RWPE1 (cell line): ENCODE data around the gene GPR152.
A peak's percentile ranks its signal among the peaks of the same experiment; 100 is the strongest.
"Not testable (repeated sequence)": the region's sequence is repeated elsewhere in the genome, so short reads cannot be mapped to it uniquely, and the experiment has no call there.

Source experiments
- CTCF ChIA-PET: fragments of 350-600 bp; sonication (Branson Sonifier 250); formaldehyde crosslinking; extraction: SDS; loops from one replicate; lab custom pipeline; 2021; lab: Yijun Ruan, JAX
- POLR2A ChIA-PET: fragments of 400-600 bp; formaldehyde crosslinking; extraction: SDS; loops from one replicate; lab custom pipeline; 2020; ENCODE audit warnings: antibody characterized with exemption; ENCODE audit not compliant: low non-redundant PET; lab: Yijun Ruan, JAX
- DNase-seq: peaks from one replicate; pipeline ENCODE4 v3.0.0; 2012; ENCODE audit warnings: low spot score
- H3K27ac ChIP-seq: fragments of 450-650 bp; 2 replicates; pipeline ENCODE4 v1.5.1; 2017
- TF ChIP-seq, protein P1 (sequence below): fragments of 450-650 bp; conservative IDR thresholded peaks from 2 replicates; pipeline ENCODE4 v1.5.1; 2017; ENCODE audit warnings: low read depth, mild to moderate bottlenecking

Gene GPR152

DNA sequence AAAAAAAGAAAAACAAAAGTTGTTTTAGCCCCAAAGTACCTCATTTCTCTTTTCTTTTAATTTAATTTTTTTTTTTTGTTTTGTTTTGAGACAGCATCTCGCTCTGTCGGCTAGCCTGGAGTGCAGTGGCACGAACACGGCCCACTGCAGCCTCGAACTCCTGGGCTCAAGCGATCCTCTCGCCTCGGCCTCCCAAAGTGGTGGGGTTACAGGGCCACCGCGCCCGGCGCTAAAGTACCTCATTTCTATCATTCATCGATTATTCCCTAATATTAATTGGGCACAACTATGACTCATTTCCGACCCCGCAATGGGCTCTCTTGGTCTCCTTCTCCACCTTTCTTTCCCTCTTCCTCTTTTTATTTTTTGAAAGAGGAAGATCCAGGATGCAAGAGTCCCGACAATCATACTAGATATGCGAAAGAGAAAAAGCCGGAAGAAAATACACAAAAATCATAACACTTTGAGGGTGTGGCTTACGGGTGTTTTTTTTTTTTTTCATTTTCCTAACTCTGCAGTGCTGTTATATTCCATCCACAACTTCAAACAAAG is 29.8 kb upstream of the GPR152 start:
- peak overlapping the region; percentile 81 for H3K27ac ChIP-seq
- TF ChIP-seq, protein P1, sequence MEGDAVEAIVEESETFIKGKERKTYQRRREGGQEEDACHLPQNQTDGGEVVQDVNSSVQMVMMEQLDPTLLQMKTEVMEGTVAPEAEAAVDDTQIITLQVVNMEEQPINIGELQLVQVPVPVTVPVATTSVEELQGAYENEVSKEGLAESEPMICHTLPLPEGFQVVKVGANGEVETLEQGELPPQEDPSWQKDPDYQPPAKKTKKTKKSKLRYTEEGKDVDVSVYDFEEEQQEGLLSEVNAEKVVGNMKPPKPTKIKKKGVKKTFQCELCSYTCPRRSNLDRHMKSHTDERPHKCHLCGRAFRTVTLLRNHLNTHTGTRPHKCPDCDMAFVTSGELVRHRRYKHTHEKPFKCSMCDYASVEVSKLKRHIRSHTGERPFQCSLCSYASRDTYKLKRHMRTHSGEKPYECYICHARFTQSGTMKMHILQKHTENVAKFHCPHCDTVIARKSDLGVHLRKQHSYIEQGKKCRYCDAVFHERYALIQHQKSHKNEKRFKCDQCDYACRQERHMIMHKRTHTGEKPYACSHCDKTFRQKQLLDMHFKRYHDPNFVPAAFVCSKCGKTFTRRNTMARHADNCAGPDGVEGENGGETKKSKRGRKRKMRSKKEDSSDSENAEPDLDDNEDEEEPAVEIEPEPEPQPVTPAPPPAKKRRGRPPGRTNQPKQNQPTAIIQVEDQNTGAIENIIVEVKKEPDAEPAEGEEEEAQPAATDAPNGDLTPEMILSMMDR, result no peak
- ChIA-PET POLR2A (interaction anchor here (1.0 kb wide), 1 partner anchor 14 kb away, joined by 5 read pairs; the partner anchor contains the start of gene TMEM134), CTCF (no interaction called here)
- DNase-seq, result peak; percentile 14

DNA sequence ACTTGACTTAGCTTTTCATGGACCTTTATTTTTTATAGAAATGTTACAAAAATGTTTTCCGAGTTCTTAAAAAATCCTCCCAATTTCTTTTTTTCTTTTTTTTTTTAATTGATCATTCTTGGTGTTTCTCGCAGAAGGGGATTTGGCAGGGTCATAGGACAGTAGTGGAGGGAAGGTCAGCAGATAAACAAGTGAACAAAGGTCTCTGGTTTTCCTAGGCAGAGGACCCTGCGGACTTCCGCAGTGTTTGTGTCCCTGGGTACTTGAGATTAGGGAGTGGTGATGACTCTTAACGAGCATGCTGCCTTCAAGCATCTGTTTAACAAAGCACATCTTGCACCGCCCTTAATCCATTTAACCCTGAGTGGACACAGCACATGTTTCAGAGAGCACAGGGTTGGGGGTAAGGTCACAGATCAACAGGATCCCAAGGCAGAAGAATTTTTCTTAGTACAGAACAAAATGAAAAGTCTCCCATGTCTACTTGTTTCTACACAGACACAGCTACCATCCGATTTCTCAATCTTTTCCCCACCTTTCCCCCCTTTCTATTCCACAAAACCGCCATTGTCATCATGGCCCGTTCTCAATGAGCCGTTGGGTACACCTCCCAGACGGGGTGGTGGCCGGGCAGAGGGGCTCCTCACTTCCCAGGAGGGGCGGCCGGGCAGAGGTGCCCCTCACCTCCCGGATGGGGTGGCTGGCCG is 25.0 kb upstream of the GPR152 start:
- H3K27ac ChIP-seq, DNase-seq, POLR2A ChIA-PET: not testable (repeated sequence)
- CTCF ChIA-PET, result interaction anchor here (0.6 kb wide), 3 partner anchors 12 to 76 kb away, joined by 3 to 4 read pairs (median 3); partner anchors contain the start of gene PPP1CA

DNA sequence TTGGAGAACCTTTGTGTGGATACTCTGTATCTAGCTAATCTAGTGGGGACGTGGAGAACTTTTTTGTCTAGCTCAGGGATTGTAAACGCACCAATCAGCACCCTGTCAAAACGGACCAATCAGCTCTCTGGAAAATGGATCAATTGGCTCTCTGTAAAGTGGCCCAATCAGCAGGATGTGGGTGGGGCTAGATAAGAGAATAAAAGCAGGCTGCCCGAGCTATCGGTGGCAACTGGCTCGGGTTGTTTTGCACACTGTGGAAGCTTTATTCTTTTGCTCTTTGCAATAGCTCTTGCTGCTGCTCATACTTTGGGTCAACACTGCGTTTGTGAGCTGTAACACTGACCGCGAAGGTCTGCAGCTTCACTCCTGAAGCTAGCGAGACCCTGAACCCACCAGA is 24.2 kb upstream of the GPR152 start:
- H3K27ac ChIP-seq, POLR2A ChIA-PET, DNase-seq: not testable (repeated sequence)
- CTCF ChIA-PET, result interaction anchor here (0.6 kb wide), 2 partner anchors 11 to 75 kb away, joined by 3 read pairs; partner anchors contain the start of gene PPP1CA

DNA sequence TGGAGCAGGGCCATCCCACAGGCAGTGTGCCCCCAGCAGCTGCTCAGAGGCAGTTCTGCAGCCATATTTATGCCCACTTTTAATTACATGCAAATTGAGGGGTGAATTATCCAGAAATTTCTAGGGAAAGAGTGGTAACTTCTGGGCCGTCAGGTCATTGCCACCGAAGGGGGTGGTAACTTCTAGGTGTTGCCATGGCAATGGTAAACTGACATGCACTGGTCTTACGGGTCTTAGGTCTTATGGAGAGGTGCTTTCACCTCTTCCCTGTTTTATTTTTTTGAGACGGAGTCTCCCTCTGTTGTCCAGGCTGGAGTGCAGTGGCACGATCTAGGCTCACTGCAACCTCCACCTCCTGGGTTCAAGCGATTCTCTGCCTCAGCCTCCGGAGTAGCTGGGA is 20.4 kb upstream of the GPR152 start:
- CTCF ChIA-PET, result no interaction called here
- TF ChIP-seq, protein P1, result no peak
- no peak for DNase-seq
- POLR2A ChIA-PET, result no interaction called here
- no peak overlapping the region for H3K27ac ChIP-seq

DNA sequence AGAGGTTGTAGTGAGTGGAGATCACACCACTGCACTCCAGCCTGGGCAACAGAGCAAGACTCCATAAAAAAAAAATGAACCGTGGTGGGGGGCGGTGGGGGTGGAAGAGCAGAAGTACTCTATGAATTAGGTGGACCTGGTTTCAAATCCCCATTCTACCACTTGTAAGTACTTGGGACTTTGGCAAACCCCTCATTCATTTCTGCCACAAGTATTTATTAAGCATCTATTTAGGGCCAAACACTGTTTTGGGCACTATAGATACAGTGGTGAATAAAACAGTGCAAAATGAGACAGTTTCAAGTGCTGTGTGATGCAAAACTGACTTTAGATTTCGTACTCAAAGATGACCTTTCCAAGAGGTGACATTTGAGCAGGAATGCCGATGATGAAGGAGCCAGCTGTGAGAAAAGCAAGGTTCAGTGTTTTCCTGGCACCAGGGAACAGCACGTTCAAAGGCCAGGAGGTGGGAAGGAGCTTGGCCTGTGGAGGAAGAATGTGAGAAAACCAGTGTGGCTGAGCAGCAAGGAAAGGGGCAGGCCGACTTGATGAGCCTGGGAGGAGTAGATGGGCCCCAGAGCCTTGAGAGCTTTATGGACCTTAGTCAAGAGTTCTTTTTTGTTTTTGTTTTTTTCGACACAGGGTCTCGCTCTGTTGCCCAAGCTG is 17.9 kb upstream of the GPR152 start:
- no peak for DNase-seq
- ChIA-PET POLR2A (no interaction called here), CTCF (no interaction called here)
- TF ChIP-seq, protein P1, result no peak
- no peak overlapping the region; the same call in 1 of the 2 replicates for H3K27ac ChIP-seq

DNA sequence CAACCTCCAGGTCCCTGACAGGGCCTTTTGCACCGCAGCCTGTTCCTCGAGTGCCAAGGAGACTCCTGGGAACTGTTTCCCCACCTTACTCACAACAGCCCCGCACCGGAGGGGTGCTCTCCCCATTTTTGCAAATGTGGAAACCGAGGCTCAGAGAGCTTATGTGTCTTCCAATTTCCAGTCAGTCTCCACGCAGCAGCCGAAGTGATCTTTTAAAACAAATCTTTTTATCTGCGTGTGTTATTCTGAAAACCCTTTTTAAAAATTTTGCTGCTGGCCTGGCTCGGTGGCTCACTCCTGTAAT is 16.9 kb upstream of the GPR152 start:
- DNase-seq, result no peak
- CTCF ChIA-PET, result interaction anchor here (0.7 to 1.2 kb wide), 2 partner anchors 28 to 30 kb away, joined by 3 to 4 read pairs; no protein-coding TSS in a partner anchor
- peak overlapping the region; percentile 96 for H3K27ac ChIP-seq
- TF ChIP-seq, protein P1, result peak; percentile 19; the same call in 1 of the 2 replicates
- POLR2A ChIA-PET, result interaction anchor here (1.7 kb wide), 1 partner anchor 13 kb away, joined by 5 read pairs; the partner anchor contains the start of gene AIP

DNA sequence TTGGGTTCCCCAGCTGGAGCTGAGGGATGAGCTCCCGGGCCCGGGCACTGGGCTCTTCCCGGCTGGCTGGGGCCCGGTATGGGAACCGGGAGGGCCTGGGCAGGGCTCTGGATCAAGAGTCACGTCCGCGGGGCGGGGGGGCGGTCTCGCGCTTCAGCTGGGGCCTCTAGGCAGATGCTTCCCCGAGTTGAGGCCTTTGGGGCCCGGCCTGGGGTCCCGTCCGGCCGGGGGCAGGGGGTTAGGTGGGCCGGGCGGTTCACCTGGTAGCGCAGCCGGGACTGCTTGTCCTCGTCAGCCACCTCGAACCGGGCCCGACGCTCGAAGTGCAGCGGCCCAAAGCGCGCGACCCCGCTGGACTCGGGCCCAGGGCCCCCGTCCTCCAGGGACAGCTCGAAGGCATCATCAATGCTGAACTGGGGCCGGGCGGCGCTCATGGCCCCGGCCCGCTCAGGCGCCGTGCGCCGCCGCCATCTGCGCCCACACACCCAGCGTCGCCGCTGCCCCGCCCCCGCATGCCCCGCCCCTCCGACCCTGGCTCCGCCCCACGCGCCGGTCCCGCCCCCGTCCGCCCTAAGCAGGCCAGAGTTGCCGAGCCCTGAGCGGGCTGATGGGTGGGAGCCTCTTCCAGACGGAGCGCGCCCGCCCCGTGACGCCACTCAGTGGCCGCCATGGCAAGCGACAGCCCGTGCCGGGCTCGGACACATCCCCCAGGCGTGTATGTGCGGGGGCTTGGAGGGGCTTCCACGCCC is 16.4 kb upstream of the GPR152 start, which contains the start of gene TMEM134:
TSS of gene TMEM134 (minus strand) at position 493 of the 749 bp plus-strand sequence. CDS start at position 434, 59 bp downstream.
- DNase-seq, result peak; percentile 89
- ChIA-PET POLR2A (interaction anchor here (0.5 to 2.5 kb wide), 8 partner anchors 14 to 116 kb away, joined by 3 to 11 read pairs (median 4); partner anchors contain the start of genes AIP, CORO1B, PITPNM1 and POLD4), CTCF (interaction anchor here (1.2 to 1.9 kb wide), 2 partner anchors 30 to 68 kb away, joined by 4 to 13 read pairs; partner anchors contain the start of gene PPP1CA)
- TF ChIP-seq, protein P1, result peak; percentile 57
- peak within 1 kb of the TSS; percentile 96 for H3K27ac ChIP-seq
